Panc1 (cell line): ENCODE measurements around the gene CNPY2.

ENCODE experiments used
- POLR2AphosphoS5 ChIP-seq: IDR thresholded peaks from 2 replicates; pipeline ENCODE4 v1.6.1; 2012; ENCODE audit warnings: mild to moderate bottlenecking, low read depth, low read length, moderate library complexity
- TF ChIP-seq, protein P1 (sequence below): fragments of 450-650 bp; IDR thresholded peaks from 2 replicates; pipeline ENCODE4 v1.5.1; 2017; ENCODE audit warnings: mild to moderate bottlenecking

DNA sequence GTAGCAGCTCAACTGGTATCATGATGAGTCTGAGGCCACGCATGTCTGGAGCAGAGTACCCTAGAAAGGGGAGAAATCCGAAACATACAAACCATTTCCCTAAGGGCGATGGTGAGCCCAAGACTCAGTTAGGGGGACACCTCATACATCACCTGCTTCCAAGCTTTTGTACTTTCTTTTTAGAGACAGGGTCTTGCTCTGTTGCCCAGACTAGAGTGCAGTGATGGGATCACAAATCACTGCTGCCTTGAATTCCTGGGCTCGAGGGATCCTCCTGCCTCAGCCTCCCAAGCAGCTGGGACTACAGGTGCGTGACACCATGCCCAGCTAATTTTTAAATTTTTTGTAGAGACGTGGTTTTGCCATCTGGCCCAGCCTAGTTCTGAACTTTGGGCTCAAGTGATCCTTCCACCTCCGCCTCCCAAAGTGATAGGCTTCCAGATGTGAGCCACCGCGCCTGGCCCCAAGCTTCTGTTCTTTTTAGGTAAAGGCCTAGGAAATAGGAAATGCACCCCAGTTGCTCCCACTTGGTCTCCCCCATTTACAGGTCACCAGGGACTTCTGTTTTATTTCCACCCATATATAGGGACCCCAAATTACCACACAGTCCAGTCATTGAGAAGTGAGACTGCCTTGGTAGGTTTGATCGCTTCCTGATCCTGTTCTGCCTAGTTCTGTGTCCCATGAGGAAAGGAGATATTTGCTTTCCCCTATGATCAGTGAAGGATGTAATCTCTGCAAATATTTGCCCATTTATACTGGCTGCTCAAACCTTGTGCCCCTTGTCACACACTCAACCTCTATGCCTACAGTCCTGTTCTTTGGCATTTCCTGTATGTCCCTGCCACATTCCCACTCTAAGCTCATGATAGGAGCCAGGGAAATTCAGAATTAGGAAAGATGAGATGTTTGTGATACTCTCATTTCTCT is 46.6 kb upstream of the CNPY2 start, which contains the start of gene APOF:
- TF ChIP-seq POLR2AphosphoS5 = no peak
- TF ChIP-seq, protein P1, sequence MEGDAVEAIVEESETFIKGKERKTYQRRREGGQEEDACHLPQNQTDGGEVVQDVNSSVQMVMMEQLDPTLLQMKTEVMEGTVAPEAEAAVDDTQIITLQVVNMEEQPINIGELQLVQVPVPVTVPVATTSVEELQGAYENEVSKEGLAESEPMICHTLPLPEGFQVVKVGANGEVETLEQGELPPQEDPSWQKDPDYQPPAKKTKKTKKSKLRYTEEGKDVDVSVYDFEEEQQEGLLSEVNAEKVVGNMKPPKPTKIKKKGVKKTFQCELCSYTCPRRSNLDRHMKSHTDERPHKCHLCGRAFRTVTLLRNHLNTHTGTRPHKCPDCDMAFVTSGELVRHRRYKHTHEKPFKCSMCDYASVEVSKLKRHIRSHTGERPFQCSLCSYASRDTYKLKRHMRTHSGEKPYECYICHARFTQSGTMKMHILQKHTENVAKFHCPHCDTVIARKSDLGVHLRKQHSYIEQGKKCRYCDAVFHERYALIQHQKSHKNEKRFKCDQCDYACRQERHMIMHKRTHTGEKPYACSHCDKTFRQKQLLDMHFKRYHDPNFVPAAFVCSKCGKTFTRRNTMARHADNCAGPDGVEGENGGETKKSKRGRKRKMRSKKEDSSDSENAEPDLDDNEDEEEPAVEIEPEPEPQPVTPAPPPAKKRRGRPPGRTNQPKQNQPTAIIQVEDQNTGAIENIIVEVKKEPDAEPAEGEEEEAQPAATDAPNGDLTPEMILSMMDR = no peak
